ENCODE results near the gene FBXL13.
"Not testable (repeated sequence)": the region's sequence is repeated elsewhere in the genome, so short reads cannot be mapped to it uniquely, and the experiment has no call there.

Gene FBXL13

DNA sequence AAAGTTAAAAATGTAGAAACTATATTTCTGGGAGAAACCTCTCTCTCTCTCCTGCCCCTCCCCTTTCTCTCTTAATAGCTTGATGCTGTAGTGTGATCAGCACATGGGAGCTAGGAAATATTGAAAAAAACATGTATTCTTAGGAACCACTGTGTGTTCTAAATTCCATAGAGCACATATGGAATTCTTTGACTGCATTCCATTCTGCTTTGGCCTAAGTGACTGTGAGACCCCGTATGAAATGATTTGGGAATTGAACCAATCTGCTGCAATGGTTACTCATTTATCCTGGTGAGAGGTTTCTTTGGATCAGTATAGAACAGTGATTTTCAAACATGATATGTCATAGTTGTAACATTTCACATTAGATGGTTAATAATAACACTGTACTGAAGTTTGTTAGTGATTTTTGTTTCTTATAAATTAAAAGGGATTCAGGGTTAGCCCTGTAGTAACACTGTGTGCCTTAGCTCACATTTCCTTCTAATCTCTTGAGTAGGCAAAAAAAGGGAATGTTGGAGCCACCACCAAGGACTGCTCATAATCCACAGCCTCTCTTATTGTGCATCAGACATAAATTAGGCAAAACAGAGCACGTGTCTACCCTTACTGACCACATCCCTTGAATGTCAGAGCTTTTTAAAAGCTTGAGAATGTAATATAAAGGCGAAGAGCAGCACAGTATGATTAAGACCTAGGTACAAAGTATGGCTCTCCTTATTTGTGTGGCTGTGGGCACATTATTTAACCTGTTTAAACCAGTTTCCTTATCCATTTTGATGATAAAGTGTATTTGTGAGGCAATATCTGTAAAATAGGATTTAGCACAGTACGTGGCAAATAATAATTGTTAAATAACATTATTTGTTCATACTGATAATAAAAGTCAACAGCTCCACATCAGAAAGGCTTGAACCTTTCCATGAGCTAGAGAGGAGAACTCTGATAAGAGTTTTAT lies 256.7 kb downstream of the FBXL13 start:
- no peak for DNase-seq (ENCODE audit: low read depth)

DNA sequence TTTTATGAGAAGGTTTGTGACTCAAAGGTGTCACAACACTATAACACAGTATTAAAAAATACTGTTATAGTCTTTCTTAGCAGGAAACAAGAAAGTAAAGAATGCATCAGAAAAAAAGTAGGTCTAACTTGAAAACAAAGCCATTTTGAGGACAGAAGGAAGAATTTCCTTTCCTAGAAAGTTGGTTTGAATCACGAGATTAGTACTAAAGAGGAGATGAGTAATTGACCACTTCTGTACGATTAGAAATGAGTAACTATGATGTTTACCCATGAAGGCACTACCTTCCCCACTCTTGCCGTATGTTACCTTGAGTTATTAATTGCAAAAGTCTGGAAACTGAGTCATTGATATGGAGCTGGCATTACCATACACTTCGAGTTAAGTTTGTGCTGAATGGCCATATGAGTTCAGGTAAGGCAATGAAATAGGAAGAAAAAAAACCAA lies 260.5 kb downstream of the FBXL13 start:
- no peak for DNase-seq (ENCODE audit: low read depth)

DNA sequence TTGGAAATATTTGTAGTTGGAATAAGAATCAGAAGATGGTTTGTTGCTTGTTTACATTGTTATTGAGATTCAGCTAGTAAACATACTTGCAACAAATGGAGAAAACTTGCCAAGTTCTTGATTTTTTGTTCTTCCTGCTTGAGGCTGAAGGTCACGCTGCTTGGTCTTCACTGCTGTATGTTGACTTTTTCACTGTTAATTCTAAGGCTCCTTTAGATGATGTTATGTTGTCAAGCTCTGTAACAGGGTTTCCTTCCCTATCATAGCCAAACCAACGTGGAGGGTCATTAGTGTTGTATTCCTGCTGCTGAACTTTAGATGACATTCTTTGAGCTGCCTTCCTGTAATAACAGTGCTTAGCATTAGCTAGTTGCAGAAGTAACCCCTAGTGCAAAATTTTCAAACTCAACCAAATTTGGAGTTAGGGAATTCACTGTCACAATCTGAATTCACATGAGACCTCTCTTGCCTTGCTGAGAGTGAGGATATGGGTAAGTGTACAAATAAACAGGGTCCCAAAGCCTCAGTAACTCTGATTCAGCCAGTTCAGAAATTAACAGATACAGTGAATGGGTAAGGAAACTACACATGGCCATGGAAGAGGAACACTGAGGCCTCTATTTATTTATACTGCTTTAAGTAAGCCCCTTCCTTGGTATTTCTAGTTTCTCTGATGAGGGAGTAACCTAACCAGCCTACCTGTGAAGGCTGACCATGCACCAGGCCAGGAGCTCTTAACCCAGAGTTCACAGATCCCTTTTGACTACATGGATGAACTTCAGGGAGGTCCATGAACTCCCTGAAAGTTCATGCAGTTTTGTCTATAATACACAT lies 261.2 kb downstream of the FBXL13 start:
- no peak for DNase-seq (ENCODE audit: low read depth)

DNA sequence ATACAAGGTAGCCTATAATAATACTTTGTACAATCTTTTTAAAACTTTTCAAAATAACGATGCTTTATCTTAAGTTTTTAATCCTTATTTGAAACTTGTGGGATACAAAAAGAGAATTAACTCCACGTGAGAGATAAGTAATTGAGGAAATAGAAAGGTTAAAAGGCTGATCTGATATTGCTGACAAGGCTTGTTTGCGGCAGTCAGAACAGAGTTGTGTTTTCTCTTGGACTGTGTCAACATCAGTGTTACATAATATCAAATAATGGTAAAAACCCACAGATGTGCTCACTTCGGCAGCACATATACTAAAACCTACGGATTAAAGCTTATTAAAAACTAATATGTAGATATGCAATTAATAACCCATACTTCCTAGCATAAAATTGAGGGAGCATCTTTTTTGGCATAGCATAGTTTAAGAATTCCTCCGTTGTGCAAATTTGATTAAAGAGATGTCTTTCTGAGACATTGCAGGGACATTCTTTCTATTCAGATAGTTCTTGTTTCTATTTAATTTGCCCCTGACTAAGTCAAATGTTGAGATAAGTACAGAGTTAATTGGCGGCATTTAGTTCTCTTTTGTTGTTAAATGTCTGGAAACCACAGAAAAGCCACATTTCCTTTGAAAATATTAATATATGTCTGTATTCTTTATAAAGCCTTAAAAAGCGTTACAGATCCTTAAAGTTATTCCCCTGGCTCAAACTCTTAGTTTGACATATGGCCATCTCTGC lies 262.5 kb downstream of the FBXL13 start:
- no peak for DNase-seq (ENCODE audit: low read depth)

DNA sequence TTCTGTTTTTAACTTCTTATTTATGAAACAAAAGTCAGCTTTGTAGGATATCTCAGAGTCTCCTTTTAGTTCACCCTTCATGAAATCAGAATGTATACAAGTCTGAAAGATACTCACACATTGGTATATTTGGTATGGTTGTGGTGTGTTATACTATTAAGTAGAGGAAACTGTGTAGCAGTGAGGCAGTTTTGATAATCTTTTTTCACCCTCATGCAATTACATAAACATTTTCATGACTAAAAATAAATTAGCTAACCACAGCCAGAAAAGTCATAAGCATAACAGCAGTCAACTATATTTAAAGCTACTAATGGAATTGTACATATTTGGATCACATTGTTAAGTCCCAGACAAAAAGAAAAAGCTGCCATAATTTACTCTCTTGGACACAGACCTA lies 263.7 kb downstream of the FBXL13 start:
- DNase-seq (ENCODE audit: low read depth): no peak

DNA sequence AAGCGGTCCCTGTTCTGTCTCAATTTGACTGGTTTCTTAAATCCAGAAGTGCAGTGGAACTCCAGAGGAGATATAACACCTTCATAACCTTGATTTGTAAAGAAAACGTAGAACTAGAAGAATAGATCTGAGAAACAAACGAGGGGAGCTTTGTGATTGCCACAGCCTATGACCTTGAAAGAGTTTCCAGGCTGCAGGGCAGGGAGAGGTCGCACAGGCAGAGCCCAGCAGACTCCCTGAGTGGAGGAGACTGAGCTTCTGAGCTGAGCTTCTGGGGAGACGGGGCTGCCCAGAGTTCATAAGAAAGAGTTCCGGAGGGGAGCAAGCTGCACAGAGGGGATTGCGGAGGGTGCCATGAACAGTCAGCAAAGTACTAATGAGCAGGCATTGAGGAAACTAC lies 268.0 kb downstream of the FBXL13 start:
- no peak for DNase-seq (ENCODE audit: low read depth)

DNA sequence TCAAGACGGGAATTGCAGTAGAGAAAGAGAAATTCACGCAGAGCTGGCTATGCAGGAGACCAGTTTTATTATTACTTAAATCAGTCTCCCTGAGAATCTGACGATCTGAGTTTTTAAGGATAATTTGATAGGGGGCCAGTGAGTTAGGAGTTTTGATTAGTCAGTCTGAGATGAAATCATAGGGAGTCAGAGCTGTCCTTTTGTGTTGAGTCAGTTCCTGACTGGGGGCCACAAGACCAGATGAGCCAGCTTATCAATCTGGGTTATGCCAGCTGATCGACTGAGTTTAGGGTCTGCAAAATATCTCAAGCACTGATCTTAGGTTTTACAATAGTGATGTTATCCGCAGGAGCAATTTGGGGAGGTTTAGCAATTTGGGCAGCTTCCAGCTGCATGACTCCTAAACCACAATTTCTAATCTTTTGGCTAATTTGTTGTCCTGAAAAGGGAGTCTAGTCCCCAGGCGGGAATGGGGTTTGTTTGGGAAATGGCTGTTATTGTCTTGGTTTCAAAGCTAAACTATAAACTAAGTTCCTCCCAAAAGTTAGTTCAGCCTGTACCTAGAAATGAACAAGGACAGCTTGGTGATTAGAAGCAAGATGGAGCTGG lies 278.5 kb downstream of the FBXL13 start:
- not testable (repeated sequence) for DNase-seq (ENCODE audit: low read depth)

DNA sequence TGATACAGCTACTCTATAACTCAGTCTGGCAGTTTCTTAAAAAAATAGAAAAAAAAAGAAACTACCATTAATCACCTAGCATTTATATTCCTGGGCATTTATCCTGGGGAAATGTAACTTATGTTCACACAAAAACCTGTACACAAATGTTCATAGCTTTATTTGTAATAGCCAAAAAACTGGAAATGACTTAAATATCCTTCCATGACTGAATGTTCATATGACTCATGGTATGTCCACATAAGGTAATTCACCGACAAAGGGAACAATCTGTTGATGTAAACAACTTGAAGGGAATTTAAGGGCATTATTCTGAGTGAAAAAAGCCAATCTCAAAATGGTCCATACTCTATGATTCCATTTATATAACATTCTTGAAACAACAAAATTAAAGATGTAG lies 280.0 kb downstream of the FBXL13 start:
- not testable (repeated sequence) for DNase-seq (ENCODE audit: low read depth)

DNA sequence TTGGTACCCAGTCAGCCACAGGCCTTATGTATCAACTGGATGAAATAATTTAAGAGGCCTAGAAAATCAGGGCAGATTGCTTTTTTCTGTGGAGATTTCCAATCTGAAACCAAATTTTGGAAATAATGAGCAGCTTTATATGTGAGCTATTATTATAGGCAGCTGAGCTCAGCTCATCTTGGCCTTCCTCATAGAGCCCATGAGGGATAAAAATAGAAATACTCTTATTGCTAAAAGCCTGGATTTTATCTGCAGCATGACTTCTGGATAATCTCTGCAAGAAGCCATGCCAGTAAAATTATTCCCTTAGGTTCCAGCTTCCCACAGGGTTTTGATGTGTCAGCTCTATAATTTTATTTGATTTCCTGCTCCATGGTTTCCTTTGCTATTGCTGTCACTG lies 282.8 kb downstream of the FBXL13 start:
- DNase-seq (ENCODE audit: low read depth): not testable (repeated sequence)

DNA sequence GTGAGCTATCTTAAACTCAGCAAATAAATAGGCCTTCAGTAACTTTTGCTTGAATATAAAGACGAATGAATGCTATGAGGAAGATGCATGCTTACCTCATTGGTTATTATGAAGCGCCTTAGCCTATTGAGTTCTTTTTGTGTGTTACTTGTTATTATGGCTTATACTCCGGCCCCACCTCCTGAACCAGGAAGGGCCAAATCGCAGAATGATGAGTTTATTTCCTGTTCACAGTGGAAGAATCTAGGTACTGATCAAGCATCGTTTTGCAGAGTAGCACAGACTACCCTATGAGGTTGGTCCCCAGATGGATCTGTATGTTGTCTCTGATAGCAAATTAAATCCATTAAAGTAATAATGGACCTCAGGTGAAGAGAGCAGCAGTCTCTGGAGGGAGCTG lies 283.2 kb downstream of the FBXL13 start:
- not testable (repeated sequence) for DNase-seq (ENCODE audit: low read depth)

DNA sequence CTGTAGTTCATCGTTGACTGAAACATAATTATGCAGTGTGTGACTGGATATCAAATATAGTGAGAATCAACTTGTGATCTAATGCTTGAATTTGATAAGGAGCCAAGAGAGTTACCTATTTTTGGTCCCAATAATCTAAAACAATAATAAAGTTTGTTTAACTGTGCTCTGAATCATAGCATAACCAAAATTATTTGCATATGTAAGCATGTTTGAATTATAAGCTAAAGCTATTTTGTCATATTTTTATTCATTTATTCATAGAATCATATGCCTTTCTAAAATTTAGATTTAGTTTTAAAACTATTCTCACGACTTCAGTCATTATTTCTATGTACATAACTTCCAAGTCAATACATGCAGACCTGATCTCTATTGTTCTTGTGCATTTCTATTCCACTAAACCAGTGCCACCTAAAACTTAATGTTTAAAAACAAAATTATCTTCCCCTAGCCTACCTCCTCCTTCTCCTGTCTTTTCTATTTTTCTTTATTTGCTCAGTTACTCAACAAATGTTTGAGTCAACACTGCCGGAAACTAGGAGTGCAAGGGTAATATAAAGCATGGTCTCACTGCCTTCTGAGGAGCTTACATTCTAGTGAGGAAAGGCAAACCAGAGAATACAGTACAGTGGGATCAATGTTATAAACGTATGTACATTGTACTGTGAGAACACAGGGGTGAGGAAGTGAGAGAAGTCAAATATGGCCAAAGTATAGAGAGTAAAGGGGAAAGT lies 284.1 kb downstream of the FBXL13 start:
- not testable (repeated sequence) for DNase-seq (ENCODE audit: low read depth)

DNA sequence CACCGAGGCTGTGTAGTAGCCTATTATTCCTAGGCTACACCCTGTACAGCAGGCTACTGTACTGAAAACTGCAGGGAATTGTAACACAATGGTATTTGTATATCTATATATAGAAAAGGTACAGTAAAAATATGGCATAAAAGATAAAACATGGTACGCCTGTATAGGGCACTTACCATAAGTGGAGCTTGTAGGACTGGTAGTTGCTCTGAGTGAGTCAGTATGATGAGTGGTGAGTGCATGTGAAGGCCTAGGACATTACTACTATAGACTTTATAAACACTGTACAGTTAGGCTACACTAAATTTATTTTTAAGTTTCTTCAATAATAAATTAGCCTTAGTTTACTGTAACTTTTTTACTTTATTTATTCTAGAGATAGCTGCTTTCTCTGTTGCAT lies 285.8 kb downstream of the FBXL13 start:
- not testable (repeated sequence) for DNase-seq (ENCODE audit: low read depth)

DNA sequence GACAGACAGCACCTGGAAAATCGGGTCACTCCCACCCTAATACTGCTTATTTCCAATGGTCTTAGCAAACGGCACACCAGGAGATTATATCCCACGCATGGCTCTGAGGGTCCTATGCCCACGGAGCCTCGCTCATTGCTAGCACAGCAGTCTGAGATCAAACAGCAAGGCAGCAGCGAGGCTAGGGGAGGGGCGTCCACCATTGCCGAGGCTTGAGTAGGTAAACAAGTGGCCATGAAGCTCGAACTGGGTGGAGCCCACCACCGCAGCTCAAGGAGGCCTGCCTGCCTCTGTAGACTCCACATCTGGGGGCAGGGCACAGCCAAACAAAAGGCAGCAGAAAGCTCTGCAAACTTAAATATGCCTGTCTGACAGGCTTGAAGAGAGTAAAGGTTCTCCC lies 293.7 kb downstream of the FBXL13 start:
- not testable (repeated sequence) for DNase-seq (ENCODE audit: low read depth)

DNA sequence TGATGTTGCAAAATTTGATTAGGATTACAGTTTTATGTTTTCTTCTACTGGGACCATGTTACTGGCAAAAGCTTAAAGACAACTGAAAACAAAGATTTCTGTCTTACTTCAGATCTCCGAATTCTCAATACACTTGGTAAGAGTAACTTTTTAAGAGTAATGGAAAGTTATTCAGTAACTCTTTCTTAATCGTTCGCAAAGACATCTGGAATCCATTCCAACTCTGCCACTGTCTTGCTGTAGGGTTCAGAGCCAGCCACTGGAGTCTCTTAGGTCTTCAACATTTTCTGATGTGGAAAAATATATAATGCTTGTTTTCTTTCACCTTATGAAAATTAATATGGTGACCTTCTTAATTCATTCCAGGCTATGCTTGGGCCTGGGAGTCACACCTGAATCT lies 295.9 kb downstream of the FBXL13 start:
- DNase-seq (ENCODE audit: low read depth): peak; percentile 1

DNA sequence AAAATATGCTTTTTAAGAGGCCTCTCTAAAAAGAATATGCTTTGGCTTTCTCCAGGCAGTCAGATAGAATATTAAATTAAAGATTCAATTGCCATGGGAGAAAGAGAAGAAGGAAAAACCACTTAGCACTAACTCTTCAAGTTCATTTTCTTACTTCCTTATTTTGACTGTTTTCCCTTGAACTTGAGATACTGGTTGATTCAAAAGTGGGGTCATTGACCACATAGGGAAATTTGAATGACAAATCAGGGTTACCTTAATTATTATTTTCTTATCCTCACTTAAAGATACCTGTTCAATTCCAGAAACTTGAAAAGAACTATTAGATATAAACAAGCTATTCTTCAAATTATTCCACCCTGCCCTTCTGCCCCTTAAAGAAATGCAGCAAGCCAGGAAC lies 298.4 kb downstream of the FBXL13 start:
- DNase-seq (ENCODE audit: low read depth): not testable (repeated sequence)

DNA sequence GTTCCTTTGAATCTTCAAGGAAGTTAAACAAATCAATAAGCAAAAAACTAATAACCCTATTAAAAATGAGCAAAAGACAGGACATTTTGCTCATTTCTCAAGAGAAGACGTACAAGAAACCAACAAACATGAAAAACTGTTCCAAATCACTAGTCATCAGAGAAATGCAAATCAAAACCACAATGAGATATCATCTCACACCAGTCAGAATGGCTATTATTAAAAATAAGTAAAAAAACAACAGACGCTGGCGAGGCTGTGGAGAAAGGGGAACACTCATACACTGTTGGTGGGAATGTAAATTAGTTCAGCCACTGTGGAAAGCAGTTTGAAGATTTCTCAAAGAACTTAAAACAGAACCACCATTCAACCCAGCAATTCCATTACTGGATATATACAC lies 304.1 kb downstream of the FBXL13 start:
- not testable (repeated sequence) for DNase-seq (ENCODE audit: low read depth)

DNA sequence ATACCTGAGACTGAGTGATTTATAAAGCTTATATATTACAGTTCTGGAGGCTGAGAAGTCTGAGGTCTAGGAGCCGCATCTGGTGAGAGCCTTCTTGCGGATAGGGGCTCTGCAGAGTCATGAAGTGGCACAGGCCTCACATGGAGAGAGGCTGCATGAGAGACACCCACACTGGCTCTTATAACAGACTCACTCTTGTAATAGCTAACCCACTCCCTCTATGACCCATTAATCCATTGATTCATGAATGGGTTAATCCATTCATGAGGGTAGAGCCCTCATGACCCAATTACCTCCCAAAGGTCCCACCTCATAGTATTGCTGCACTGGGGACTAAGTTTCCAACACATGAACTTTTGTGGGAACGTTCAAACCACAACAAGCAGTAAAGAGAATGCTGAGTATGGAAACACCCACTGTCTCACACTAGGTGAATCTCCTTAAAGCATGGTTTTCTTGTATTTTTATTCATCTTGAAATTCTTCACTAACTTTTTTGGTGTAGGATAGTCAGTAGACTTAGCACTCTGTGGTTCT lies 304.9 kb downstream of the FBXL13 start:
- not testable (repeated sequence) for DNase-seq (ENCODE audit: low read depth)

DNA sequence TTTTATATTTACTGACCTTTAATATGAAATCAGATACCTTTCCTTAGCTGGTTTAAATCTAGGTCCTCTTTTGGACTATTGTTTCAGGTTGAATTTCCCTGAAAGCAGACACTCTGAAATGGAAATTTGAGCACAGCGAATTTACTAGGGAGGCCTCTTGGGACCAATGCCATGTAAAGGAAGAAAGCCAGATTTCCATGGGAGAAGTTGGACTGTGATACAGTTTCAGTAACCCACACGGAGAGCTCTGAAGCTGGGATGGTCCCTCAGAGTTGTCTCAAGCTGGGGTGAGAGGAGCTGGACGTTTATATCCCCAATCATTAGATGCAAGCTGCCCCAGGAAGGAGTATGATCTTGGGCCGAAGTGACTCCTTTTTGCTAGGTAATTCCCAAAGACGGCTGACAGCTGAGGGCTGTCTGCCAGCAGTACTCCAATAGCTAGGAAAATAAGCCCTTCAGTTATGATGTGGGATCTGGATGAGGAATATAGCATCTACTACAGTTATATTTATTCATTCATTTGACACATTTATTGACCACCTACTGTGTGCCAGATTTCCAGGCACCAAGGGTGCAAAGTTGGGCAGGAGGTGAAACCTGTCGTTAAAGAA lies 311.2 kb downstream of the FBXL13 start:
- DNase-seq (ENCODE audit: low read depth): not testable (repeated sequence)
